Middle frontal gyrus (tissue), 1 donor: ENCODE measurements around the gene TSPEAR.
"Not testable (repeated sequence)": the region's sequence is repeated elsewhere in the genome, so short reads cannot be mapped to it uniquely, and the experiment has no call there.

Experiments
- DNase-seq: peaks from one replicate; pipeline ENCODE4 v3.0.0-alpha.2; 2015; ENCODE audit warnings: low spot score; ENCODE audit errors: extremely low spot score

The TSPEAR gene

GRCh38 chr21:44572959-44573583 lies 138.3 kb downstream of the TSPEAR start:
- no peak for DNase-seq

GRCh38 chr21:44571844-44572782 lies 139.3 kb downstream of the TSPEAR start:
- no peak for DNase-seq

GRCh38 chr21:44571296-44571695 lies 140.1 kb downstream of the TSPEAR start:
- DNase-seq, result no peak

GRCh38 chr21:44569861-44570517 lies 141.4 kb downstream of the TSPEAR start:
- DNase-seq, result no peak

GRCh38 chr21:44568667-44569556 lies 142.5 kb downstream of the TSPEAR start:
- DNase-seq, result no peak

GRCh38 chr21:44568261-44568660 lies 143.1 kb downstream of the TSPEAR start:
- no peak for DNase-seq

GRCh38 chr21:44567481-44568171 lies 143.7 kb downstream of the TSPEAR start:
- DNase-seq, result no peak

- DNase-seq, result no peak
These were observed 145.0 kb downstream of the TSPEAR start for GRCh38 chr21:44566403-44566802.

GRCh38 chr21:44564886-44565598 lies 146.3 kb downstream of the TSPEAR start:
- DNase-seq, result no peak

- no peak for DNase-seq
These were observed 147.3 kb downstream of the TSPEAR start for GRCh38 chr21:44564099-44564498.

GRCh38 chr21:44558695-44559094 lies 152.7 kb downstream of the TSPEAR start, which contains the start of gene KRTAP10-3:
Gene KRTAP10-3, minus strand, starts transcription at chr21:44558795. Its CDS starts 80 bp downstream, at chr21:44558715.
- DNase-seq, result no peak

- DNase-seq, result not testable (repeated sequence)
These were observed 153.1 kb downstream of the TSPEAR start for GRCh38 chr21:44558329-44558675.

- no peak for DNase-seq
These were observed 153.7 kb downstream of the TSPEAR start for GRCh38 chr21:44557491-44558328.

- no peak for DNase-seq
These were observed 154.5 kb downstream of the TSPEAR start for GRCh38 chr21:44556879-44557278.

- no peak for DNase-seq
These were observed 156.0 kb downstream of the TSPEAR start for GRCh38 chr21:44555200-44555875.

GRCh38 chr21:44552681-44553080 lies 158.7 kb downstream of the TSPEAR start:
- no peak for DNase-seq

GRCh38 chr21:44552136-44552535 lies 159.2 kb downstream of the TSPEAR start:
- no peak for DNase-seq

GRCh38 chr21:44551340-44551961 lies 159.9 kb downstream of the TSPEAR start, which contains the start of gene KRTAP10-2:
Gene KRTAP10-2, minus strand, starts transcription at chr21:44551505. Its CDS starts 47 bp downstream, at chr21:44551458.
- no peak for DNase-seq
